Progenitor cell of endocrine pancreas (in vitro differentiated cells): ENCODE results near the gene ADAM29. TPM values are rescaled to one million over a fixed set of nuclear protein-coding genes. Genes with fewer than 3 reads are reported as not detected.

Source experiments
- DNase-seq: peaks from one replicate; pipeline ENCODE4 v3.0.0; 2021; ENCODE audit warnings: low spot score; ENCODE audit not compliant: unreplicated experiment
- H3K27ac Mint-ChIP-seq: 2 replicates; pipeline ENCODE4 v1.8.0; 2021; ENCODE audit warnings: mild to moderate bottlenecking, moderate library complexity, mixed read lengths
- H3K27me3 Mint-ChIP-seq: 2 replicates; pipeline ENCODE4 v1.8.0; 2021; ENCODE audit warnings: mixed read lengths
- H3K36me3 Mint-ChIP-seq: 2 replicates; pipeline ENCODE4 v1.8.0; 2022; ENCODE audit warnings: mixed read lengths; ENCODE audit not compliant: insufficient read depth
- H3K4me1 Mint-ChIP-seq: 2 replicates; pipeline ENCODE4 v1.8.0; 2021; ENCODE audit warnings: low read depth, mixed read lengths
- H3K4me3 Mint-ChIP-seq: 2 replicates; pipeline ENCODE4 v1.8.0; 2021; ENCODE audit warnings: low read depth, mild to moderate bottlenecking, moderate library complexity, mixed read lengths
- H3K9me3 Mint-ChIP-seq: 2 replicates; pipeline ENCODE4 v1.8.0; 2021; ENCODE audit warnings: low read depth, mixed read lengths
- total RNA-seq: library from RNA; stranded (reverse); gene quantifications from 2 replicates; pipeline ENCODE4 v1.2.1, GENCODE V29; 2021
- TF ChIP-seq, protein P1 (sequence below): fragments of 200-600 bp; sonication (generic); IDR thresholded peaks from one replicate; pipeline ENCODE4 v1.5.0; 2021; ENCODE audit warnings: antibody characterized with exemption, mild to moderate bottlenecking; ENCODE audit not compliant: unreplicated experiment

The ADAM29 gene
- total RNA-seq, 1 donor from 2014 or later: not detected

DNA sequence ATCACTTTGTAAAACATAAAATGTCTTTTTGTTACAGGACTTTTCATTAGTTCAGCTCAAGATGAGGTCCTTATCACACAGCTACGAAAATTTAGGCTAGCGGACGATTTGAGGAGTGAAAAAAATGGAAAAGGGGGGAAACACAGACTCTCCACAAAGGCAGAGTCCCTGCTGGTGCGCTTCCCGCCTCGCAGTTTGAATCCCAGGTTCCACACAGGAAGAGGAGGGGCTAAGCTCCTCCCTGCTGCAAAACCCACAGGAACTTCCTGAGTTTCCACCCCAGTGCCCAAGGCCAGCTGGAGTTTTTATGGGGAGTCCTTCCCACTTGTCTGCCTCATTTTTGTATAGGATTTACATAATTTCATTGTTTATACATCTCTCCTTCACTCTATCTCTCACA is 11.2 kb downstream of the ADAM29 start:
- Mint-ChIP-seq H3K4me1 (peaks cover 5% of the 10 kb centered on the region), H3K36me3 (no peaks in the 10 kb centered on the region), H3K9me3 (no peaks in the 10 kb centered on the region), H3K27ac (no peak overlapping the region), H3K27me3 (no peaks in the 10 kb centered on the region), H3K4me3 (no peak overlapping the region)
- no peak for DNase-seq
- TF ChIP-seq, protein P1, sequence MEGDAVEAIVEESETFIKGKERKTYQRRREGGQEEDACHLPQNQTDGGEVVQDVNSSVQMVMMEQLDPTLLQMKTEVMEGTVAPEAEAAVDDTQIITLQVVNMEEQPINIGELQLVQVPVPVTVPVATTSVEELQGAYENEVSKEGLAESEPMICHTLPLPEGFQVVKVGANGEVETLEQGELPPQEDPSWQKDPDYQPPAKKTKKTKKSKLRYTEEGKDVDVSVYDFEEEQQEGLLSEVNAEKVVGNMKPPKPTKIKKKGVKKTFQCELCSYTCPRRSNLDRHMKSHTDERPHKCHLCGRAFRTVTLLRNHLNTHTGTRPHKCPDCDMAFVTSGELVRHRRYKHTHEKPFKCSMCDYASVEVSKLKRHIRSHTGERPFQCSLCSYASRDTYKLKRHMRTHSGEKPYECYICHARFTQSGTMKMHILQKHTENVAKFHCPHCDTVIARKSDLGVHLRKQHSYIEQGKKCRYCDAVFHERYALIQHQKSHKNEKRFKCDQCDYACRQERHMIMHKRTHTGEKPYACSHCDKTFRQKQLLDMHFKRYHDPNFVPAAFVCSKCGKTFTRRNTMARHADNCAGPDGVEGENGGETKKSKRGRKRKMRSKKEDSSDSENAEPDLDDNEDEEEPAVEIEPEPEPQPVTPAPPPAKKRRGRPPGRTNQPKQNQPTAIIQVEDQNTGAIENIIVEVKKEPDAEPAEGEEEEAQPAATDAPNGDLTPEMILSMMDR: no peak

DNA sequence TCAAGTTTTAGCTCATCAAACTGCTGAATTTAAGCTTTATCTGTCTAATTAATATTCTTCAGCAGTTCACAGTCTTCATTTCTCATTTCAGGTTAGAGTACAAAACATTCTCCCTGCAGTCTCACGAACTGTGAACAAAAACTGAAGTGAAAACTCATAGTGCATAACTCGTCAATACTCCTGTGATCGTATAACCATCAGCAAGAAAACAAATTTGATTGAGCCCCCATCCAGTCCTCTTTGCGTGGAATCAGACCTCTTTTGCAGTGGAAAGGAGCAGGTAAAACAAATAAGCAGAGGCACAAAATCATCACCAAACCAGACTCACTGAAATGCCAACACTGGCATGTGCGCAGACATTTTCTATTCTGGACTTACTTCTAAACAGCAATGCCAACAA is 12.7 kb downstream of the ADAM29 start:
- Mint-ChIP-seq H3K4me3 (no peak overlapping the region), H3K4me1 (peaks cover 5% of the 10 kb centered on the region)

DNA sequence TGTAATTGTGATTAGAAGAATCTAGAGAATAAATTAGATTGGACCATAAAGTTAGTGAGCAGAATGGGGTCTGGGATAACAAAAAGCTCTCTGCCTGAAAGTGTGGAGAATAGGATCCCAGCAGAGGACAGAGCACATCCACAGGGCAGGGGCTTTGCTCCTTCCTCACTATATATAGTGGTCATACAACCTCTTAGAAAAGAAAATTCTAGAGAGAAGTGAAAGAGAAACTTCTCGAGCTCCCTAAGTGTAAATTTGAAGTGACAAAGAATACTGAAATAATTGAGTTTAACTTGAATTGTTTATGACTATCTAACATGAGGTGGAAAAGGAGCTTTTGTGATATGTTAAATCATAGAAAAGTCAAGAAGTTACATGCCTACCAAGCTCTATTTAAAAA is 14.9 kb downstream of the ADAM29 start:
- Mint-ChIP-seq H3K4me1 (peaks cover 4% of the 10 kb centered on the region), H3K27ac (no peak overlapping the region), H3K27me3 (no peaks in the 10 kb centered on the region), H3K36me3 (no peaks in the 10 kb centered on the region), H3K9me3 (no peaks in the 10 kb centered on the region), H3K4me3 (no peak overlapping the region)
- TF ChIP-seq, protein P1: no peak
- no peak for DNase-seq

More for the DNA sequence above, 12.7 kb downstream of the ADAM29 start:
- no peak for DNase-seq
- Mint-ChIP-seq H3K9me3 (no peaks in the 10 kb centered on the region), H3K36me3 (no peaks in the 10 kb centered on the region), H3K27me3 (no peaks in the 10 kb centered on the region), H3K27ac (no peak overlapping the region)
- TF ChIP-seq, protein P1: no peak

DNA sequence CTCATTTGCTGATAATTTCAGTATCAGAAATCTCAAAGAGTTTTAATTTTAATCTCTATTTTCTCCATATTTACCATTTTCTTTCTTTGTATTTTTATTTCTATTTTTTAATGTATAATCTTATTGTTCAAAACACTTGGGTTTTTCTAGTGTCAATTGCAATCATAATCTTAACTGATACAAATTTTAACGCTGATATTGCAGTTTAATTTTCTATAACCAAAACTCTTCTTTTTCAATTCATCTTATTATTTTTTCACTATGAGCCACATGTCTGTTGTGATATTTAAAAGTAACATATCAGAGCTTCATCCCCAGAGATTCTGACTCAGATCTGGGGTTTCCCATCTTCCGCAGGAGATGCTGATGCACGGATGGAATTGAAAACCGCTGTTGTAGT is 16.2 kb downstream of the ADAM29 start:
- no peaks in the 10 kb centered on the region for H3K4me1 Mint-ChIP-seq
- no peaks in the 10 kb centered on the region for H3K9me3 Mint-ChIP-seq
- no peaks in the 10 kb centered on the region for H3K27me3 Mint-ChIP-seq
- no peak overlapping the region for H3K4me3 Mint-ChIP-seq
- DNase-seq: no peak
- TF ChIP-seq, protein P1: no peak
- H3K36me3 Mint-ChIP-seq: no peaks in the 10 kb centered on the region
- no peak overlapping the region for H3K27ac Mint-ChIP-seq

DNA sequence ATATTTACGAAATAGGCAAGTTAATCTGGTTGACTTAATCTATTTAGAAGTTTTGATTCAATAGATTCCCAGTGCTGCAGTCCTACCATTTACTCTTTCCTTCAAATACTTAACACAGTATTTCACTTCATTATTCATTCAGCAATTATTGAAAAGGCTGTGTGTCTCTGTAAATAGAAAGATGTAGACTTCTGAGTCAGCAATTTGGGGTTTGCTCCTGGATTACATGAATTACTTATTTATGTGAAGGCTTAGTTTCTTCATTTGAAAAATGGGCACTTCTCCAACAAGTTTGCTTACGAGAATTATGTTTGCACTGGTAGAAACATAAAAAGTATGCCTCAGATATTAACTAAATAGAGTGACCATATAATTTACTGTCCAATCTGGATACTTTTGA is 17.4 kb downstream of the ADAM29 start:
- TF ChIP-seq, protein P1: no peak
- H3K4me1 Mint-ChIP-seq: no peaks in the 10 kb centered on the region
- no peaks in the 10 kb centered on the region for H3K36me3 Mint-ChIP-seq
- no peak overlapping the region for H3K27ac Mint-ChIP-seq
- no peak for DNase-seq
- H3K27me3 Mint-ChIP-seq: no peaks in the 10 kb centered on the region
- H3K9me3 Mint-ChIP-seq: no peaks in the 10 kb centered on the region
- H3K4me3 Mint-ChIP-seq: no peak overlapping the region

DNA sequence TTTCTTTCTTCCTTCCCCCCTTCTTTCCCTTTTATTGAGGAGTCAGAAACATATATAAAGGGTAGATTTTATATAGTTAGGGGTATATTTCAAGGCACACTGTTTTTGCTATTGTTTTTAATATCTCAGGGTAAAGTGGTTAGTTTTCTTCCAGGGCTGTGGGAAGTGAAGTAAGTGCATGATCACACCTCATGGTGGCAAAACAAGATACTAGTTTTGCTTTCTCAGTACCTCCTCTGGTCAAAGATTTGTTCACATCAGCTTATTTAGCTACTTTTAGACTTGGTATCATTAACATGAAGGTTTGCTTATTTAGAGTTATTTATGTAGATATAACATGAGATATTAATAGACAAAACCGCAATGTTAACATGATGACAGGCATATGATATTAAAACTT is 21.8 kb downstream of the ADAM29 start:
- no peak overlapping the region for H3K27ac Mint-ChIP-seq
- peaks cover 6% of the 10 kb centered on the region for H3K4me1 Mint-ChIP-seq
- no peak overlapping the region for H3K4me3 Mint-ChIP-seq
- DNase-seq: no peak
- H3K27me3 Mint-ChIP-seq: no peaks in the 10 kb centered on the region
- TF ChIP-seq, protein P1: no peak
- H3K9me3 Mint-ChIP-seq: peaks cover 23% of the 10 kb centered on the region
- H3K36me3 Mint-ChIP-seq: peaks cover 1% of the 10 kb centered on the region
